GM12873 (cell line): ENCODE data around the gene TNFRSF19.

Source experiments
- CTCF ChIP-seq: IDR thresholded peaks from 2 replicates; pipeline ENCODE4 v1.5.1; 2012; ENCODE audit warnings: low read depth, mild to moderate bottlenecking, moderate library complexity, low read length, control low read depth; ENCODE audit not compliant: insufficient read depth; ENCODE audit errors: missing control alignments

Gene TNFRSF19

GRCh38 chr13:23599083-23599925, 29.1 kb downstream of the TNFRSF19 start:
- no peak for TF ChIP-seq CTCF

- no peak for TF ChIP-seq CTCF
These were observed 29.9 kb downstream of the TNFRSF19 start for GRCh38 chr13:23600100-23600499.

GRCh38 chr13:23600534-23600933, 30.3 kb downstream of the TNFRSF19 start:
- no peak for TF ChIP-seq CTCF

- TF ChIP-seq CTCF = no peak
These were observed 35.6 kb downstream of the TNFRSF19 start for GRCh38 chr13:23605831-23606230.

- TF ChIP-seq CTCF = no peak
These were observed 37.9 kb downstream of the TNFRSF19 start for GRCh38 chr13:23608138-23608537.

GRCh38 chr13:23608701-23609413, 38.6 kb downstream of the TNFRSF19 start:
- TF ChIP-seq CTCF = no peak

GRCh38 chr13:23609414-23609760, 39.2 kb downstream of the TNFRSF19 start:
- no peak for TF ChIP-seq CTCF
